AML-193 (cell line): ENCODE results near the gene ELMOD1.
A peak's percentile ranks its signal among the peaks of the same experiment; 100 is the strongest.

ENCODE experiments used
- DNase-seq, 2 experiments: peaks; one replicate each; lab custom pipeline; 2025; lab: John Stamatoyannopoulos, UW

ELMOD1 gene

DNA sequence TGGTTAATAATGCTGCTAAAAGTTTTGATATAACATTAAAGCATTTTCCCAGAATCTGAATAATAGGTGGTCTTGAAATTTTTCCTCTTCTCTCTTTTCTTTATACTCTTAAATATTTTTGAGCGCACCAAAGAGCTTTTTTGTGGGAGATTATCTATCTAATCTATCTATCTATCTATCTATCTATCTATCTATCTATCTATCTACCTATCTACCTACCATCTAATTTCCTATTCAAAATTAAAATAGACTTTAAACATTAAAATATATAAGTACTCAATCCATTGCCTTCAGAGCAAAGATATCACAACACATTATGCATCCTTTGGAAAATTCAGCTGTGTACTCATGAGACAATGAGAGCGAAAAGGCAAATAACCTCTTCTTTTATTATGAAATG is 55.8 kb downstream of the ELMOD1 start:
- DNase-seq: no peak

DNA sequence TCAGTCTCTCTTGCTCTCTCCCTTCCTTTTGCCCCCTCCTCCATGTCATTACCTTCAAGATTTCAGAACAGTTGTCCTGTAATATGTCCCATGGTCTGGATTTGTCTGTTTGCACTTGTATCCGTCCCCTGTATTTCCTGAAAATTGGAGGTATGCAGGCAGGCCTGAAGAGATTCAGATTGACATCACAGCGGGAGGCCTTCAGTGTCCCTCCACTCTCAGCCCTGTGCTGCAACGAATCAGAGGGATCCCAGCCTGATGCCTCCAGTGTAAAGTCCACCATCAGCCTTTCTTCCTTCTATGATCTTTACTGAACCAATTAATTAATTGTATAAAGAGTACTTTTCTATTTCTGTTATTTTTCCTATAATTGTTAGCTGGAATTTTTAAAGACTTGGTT is 57.3 kb downstream of the ELMOD1 start:
- no peak for DNase-seq

DNA sequence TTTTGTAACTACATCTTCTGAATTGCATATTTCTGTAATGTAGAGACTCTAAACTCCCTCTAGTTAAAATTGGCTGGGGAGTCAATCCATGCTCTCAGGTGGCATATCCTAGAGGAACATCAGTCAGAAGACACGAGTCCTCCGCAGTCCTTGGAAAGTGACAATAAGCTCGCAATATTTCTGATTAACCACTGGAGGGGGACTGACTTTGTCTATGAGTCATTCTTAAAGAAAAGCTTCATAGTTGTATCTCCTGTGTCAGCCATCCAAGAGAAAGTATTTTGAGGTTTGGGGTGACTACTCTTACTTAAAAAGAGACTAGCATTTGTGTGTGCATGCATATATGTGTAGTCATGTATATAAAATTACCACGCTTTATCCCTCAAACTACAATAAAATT is 60.7 kb downstream of the ELMOD1 start:
- DNase-seq: no peak

DNA sequence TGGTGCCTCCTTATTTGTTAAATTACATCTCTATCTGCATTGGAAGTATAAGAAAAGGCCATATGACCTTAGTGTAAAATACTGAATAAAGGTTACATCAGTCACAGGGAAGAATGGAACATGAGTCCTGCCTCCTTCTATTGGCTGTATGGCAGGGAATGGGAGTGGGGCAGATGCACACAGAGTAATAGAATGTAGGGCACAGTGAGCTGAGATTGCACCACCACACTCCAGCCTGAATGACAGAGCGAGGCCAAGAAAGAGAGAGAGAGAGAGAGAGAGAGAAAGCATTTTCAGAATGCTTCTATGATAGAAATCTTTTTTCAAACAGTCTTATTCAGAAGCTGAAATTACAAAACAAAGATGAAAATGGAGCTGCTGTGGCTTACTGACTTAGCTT is 62.1 kb downstream of the ELMOD1 start:
- no peak for DNase-seq

DNA sequence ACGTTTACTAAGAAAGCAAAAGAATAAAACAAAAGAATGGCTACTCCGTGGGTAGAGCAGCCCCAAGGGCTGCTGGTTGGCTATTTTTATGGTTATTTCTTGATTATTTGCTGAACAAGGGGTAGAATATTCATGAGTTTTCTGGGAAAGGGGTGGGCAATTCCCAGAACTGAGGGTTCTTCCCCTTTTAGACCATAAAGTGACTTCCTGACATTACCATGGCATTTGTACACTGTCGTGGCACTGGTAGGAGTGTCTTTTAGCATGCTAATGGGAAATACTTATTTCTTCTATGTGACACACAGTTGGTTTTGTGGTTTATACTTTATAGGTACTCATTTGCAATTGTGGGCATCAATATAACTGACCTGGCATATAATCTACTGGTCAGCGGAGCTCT is 64.7 kb downstream of the ELMOD1 start:
- DNase-seq: no peak

DNA sequence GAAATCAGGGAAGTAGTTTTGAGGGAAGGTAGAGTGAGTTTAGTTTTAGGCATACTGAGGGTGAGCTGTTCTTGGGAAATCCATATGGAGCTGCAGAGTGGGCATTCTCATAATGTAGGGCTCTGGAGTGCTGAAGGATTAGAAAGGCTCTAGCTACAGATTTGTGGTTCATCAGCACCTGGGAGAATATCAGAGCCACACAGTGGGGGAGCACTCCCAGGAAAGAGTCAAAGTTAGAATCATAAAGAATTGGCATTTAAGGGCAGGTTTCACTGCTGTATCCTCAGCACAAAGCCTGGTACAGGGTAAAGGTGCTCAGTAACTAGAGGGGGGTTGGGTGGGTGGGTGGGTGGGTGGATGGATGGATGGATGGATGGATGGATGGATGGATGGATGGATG is 68.4 kb downstream of the ELMOD1 start:
- no peak for DNase-seq

DNA sequence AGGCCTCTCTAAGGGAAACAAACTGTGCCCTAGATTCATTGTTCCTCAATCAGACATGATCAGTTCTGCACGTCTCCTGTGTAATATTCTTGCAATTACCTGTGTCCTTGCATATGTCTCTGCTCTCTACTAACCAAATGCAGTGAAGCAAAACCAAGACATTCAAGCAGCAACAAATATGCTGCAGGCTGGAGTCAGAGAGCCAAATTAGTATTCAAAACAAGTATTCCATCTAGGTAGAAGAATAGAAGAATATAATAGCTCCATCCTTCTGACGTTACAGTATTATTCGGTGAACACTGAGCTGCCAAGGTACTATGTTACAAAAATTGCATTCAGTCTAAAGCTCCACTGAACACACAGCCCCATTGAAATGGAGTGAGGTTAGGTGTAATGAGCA is 69.1 kb downstream of the ELMOD1 start:
- DNase-seq: no peak

DNA sequence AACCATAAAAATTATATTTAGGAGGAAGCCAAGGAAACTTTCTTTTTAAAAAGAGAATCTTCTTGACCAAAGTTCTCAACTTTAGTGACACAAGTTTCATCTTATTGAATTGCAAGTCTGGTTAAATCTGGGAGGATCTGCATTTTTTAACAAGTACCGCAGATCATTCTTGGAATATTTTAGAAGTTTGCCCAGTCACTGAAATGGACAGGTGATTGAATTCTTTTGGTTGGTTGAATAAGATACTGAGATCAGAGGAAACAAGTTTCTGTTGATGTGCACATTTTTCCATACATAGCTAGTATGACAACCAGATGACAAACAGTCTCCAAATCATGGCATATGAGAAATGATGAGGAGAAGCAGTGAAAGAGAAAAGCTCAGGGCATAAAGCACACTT is 70.7 kb downstream of the ELMOD1 start:
- DNase-seq: no peak

DNA sequence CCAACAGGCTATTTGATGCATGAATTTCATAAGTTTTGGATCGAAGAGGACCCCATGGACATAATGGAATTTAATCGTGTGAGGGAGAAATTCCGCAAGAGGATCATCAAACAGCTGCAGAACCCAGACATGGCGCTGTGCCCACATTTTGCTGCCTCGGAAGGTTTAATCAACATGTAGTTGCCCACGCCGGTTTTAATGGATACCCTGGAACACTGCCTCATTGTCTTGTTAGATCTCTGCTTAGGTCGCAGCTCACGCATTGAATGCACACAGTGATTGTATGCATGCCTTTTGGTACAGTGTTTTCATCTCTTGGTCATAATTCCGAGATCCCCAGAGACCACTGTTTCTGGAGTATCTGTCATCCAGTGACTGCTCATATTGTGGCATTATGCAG is 74.1 kb downstream of the ELMOD1 start:
- DNase-seq: no peak

DNA sequence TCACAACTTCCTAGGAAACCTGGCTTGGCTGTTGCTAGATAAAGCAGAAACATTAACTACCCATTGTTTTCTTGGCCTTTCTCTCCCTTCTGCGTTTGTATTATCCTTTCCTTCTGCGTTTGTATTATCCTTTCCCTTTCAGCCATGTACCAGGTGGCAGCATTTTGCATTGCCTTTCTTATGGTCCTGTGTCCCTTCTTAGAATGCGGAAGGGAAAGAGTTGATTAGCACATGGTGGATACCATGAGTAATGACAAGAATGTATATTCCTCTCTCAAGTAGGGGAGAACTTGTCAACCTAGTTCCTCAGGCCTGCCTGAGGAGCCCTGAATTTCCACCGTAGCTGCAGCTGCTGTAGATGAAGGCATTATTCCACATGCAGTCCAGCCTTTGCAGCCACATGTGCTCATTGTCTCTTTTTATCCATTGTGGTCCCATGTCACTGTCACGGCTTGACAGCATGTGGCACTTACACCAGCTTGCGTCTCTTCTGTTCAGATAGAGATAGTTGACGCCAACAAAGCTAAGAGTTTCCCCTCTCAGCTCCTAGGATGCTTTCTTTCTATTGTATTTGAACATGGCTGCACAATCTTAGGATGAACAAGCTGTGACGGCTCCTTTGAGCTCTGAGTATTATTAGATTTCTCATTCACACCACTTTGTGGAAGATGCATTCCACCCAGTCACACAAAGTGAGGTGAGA is 76.1 kb downstream of the ELMOD1 start:
- DNase-seq: no peak

DNA sequence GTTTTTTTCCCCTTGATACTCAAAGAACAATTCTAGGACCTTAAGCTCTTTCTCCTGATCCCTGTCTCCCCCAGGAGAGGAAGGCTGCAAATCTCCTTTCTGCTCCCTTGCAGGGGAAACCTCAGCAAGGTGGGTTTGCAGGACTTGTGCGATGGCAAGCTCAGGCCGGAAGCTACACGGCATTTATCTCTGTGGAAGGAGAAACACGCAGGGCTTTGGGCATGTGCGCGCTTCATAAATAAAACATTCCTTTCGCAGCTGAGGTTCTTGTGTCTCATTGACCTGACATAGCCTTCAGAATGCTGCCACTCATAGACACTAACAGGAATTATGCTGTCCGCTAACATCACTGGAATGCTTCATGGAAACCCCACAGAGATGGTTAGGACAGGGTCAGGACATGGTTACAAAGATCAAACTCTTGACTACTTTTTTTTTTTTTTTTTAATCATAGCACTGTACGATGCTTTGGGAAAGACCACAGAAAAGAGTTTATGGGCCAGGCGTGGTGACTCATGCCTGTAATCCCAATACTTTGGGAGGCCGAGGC is 78.3 kb downstream of the ELMOD1 start:
- no peak for DNase-seq

DNA sequence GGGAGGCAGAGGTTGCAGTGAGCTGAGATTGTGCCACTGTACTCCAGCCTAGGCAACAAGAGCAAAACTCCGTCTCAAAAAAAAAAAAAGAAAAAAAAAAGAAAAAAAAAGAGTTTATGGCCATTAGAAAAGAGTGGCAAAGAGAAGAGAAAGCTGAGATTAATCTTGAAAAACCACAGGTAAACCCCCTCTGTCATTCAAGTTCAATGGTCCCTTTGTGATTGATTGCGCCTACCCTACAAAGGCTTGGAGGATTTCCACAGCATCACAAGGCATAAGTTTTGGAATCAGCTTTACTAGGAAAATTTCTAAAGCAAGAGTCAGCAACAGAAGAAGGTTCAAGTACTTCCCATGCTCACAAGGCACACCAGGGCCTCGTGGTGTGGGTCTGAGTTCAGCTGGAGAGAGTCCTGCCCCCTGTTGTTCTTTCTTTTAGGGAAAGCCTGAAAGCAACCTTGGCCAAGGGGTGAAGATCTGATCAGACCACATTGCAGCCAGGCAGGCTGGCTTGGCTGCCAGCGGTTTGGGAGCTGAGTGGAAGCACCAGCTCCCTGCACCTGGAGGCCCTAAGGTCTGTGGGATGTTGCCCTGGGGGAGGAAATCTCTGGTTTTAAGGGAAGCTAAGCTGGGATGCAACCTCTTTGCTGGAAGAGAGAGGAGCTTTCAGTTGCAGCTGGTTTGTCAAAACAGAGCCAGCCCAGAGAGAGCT is 79.1 kb downstream of the ELMOD1 start:
- no peak for DNase-seq

DNA sequence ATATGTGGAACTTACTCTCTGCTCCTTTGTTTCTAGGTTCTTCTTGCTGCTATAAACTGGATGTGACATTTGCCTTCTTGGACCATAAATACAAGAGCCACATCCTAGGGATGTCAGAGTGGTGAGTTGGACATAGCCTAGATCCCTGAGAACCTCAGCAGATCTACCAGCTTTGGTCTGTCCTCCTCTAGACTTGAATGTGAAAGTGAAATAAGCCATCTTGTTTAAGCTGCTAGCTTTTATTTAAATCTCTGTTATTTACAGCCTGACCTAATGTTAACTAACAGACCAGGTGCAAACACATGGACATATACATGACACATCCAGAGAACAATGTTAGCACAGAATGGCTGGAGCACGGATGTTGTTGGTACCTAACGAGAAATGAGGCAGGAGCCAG is 85.0 kb downstream of the ELMOD1 start:
- DNase-seq: no peak

DNA sequence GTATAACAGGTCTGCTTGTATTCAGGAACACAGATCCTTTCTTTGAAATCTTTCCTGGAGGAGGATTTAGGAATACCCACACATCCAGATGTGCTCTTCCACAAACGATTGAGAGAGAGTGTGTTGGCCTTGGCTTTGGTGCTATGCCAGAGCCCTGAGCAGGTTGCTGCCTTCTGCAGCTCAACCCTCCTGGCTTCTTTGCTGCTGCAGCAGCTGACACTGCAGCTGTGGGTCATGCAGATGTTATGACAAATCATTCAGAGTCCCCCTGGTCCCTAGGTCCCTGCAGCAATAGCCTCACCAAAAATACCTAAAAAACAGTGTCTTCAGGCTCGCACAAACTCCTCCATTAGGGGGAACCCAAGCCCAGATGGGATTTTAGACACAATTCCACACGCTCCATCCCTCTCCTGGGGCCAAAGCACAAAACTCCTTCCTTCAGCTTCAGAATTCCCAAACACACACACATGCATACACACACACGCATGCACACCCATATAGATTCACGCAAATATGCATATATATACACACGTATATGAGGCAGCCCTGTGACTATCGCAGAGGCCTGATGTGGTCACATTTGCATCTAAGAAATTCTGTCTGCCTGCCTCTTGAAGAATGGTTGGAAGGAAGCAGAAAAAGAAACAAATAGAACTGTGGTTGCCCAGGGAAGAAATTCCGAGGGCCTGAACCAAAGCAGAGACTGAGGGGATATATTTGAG is 85.5 kb downstream of the ELMOD1 start:
- no peak for DNase-seq

DNA sequence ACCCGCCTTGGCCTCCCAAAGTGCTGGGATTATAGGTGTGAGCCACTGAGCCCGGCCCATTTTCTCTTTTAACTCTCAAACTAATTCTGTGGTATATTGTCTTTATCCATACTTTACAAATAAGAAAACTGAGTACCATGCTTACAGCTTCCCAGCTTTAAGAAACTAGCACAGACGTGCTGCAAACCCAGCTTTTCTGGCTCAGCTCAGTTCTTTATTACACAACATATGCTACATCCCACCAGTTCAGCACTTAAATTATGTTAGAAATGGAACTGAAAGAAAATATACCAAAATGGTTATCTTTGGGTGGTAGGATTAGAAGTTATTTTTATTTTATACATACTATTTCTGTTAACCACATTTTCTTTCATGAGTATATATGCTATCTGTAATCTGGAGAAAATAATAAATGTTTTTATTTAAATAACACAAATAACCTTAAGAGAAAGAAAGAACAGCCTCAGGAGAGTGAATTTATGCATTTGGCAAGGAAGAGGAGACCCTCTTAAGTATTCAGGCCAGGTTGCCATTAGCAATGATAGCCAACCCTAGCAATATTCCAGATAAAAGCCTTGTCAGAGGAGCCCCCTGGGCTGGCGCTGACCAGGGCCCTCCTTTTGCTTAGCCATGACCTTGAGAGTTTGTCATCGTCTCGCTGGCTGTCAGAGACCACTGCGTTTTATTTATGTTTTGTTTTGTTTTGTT is 87.1 kb downstream of the ELMOD1 start:
- DNase-seq: no peak

DNA sequence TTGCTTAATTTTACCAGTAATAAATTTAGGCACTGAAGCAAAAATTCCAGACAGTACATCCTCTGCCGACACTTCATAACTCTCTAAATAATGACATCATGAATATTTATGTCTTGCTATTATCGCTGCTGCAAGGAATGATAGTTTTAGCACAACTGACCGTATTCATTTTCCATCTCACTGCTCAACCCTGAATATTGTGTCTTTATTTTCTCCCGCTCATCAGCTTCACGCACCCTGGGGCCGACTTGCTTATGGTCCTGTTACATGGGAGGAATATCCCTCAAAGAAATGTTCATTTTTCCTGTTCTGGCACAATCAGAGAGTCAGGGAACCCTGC is 87.7 kb downstream of the ELMOD1 start:
- DNase-seq: no peak

DNA sequence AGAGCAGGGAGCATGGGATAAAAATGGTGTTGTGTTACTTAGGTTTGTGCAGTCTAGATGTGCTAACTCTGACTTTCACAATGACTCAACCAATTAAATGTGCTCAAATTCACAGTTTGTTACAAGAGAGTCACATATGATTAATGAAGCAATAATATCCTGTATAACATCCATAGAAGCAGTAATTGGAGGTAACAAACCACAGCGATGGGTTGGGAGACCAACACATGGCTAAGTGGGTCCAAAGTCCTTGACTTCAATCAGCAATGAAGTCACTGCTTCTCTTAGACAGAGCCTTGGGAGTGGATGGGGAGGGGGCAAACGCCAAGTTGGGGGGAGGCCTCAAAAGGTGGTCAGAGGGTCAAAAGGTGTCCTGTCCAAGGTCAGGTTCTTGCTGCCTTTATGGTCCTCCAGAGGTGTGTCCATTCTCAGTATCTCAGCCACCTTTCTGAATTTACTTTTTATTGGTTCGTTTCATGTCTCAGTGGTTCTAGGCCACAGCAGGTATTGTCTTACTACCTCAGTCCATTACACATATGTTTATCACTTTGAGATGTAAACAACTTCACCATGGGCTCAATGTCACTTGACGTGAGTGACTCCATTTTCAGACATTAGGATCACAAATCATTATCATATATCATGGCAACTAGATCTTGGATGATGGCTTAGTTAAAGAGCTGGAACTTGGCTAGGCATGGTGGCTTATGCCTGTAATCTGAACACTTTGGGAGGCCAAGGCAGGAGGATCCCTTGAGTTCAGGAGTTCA is 88.5 kb downstream of the ELMOD1 start:
- DNase-seq: no peak

DNA sequence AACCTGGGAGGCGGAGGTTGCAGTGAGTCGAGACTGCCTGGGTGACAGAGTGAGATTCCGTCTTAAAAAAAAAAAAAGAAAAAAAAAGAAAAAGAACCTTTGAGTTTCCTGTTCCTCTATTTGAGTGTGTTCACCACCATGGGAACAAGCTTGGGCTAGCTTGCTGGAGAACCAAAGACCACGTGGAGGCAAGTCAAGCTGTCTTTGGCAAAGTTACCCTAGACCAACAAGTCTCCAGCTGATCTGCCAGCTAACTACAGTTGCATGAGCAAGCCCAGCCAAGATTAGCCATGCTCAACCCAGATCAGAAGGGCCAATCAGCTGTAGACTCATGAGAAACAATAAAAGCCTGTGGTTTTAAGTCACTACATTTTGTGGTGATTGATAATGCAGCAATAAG is 91.2 kb downstream of the ELMOD1 start:
- no peak for DNase-seq

DNA sequence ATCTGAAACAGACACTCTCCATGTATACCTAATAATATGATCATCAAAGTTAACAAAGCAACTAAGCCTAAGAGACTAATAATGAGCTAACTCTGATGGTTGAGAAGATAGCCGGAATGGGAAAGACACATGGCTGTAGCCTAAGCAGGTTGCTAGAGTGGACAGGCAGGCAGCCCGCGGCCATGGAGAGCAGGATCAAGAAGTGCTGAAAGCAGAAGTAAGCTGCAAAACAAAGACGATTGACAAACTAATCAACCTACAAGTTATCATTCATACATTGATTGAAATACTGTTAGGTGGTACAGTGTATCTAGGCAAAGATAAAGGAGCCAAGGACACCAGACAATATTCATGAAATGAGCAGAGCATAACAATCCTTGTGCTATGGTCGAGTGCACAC is 91.6 kb downstream of the ELMOD1 start:
- DNase-seq: no peak

DNA sequence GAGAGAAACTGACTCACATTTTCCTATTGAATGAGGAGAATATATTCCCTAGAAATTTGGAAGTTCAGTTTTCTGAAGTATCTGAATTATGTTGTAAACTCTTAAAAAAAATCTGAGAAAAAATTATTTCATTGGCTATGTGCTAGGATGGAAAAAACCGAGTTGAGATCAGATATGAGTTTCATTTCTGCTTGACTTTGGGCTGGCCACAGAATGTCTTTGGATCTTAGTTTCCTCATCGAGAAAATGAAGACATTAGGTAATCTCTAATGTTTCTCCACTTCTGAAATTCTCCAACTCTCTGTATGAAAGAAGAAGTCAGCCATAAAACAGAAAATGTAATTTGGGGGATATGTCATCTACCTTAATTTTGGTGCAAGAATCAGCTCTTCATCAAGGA is 92.1 kb downstream of the ELMOD1 start:
- no peak for DNase-seq

DNA sequence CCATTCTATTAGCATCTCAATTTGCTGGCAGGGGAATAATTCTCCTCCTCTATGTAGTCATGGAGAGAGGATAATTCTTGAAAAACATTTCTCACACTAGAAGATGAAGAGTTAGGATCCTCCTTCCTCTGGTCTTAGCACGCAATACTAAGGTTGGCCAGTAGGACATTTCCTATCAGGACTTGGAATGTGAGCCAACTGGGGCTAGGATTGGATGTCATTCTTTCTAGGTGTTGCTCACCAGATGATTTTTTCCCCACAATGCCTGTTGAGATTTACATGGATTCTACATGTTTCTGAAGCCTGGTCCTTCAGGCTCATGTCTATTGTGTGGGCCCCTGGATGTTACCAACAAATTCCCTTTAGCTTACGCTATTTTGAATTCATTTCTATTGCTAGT is 92.9 kb downstream of the ELMOD1 start:
- peak in 1 of 2 experiments; percentile 9 for DNase-seq
